Right lobe of liver (tissue), 4 donors: Measurements from ENCODE around the gene KAT2A.

Source experiments
- POLR2A ChIP-seq: fragments of 450-650 bp; IDR thresholded peaks from one replicate; pipeline ENCODE4 v1.6.1; 2017; ENCODE audit warnings: antibody characterized with exemption, mild to moderate bottlenecking
- TF ChIP-seq, protein P1 (sequence below), 4 donors: fragments of 200-600 bp in 3 of 4; fragments of 450-650 bp in 1 of 4; IDR thresholded peaks; one replicate each; pipeline versions ENCODE4 v1.5.1 to v1.8.0; 2016 to 2022; ENCODE audit warnings: antibody characterized with exemption in 4 of 4, mild to moderate bottlenecking in 2 of 4
- donor health status: DM: no; HTN: no; CAD: no.
- donor health status: DM: no; HTN: no; CAD: no.
- donor health status: DM: no; HTN: yes; CAD: no.

DNA sequence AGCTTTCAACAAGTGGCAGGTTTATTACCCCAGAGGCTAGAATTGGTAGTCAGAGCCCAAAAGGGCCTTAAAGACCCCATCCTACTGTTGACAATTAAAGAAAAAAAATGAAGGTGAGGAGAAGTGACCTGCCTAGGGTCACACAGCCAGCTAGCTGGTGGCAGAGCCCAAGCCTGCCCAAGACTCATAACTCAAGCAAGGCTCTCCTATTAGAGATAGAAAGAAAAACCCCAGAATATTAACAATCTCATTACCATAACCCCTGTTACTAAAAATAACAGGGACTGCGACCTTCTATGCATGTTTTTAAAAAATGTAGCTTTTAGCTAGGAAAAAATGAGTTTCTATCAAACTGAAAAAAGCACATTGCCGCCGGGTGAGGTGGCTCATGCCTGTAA is 15.5 kb upstream of the KAT2A start:
- TF ChIP-seq, protein P1, sequence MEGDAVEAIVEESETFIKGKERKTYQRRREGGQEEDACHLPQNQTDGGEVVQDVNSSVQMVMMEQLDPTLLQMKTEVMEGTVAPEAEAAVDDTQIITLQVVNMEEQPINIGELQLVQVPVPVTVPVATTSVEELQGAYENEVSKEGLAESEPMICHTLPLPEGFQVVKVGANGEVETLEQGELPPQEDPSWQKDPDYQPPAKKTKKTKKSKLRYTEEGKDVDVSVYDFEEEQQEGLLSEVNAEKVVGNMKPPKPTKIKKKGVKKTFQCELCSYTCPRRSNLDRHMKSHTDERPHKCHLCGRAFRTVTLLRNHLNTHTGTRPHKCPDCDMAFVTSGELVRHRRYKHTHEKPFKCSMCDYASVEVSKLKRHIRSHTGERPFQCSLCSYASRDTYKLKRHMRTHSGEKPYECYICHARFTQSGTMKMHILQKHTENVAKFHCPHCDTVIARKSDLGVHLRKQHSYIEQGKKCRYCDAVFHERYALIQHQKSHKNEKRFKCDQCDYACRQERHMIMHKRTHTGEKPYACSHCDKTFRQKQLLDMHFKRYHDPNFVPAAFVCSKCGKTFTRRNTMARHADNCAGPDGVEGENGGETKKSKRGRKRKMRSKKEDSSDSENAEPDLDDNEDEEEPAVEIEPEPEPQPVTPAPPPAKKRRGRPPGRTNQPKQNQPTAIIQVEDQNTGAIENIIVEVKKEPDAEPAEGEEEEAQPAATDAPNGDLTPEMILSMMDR (IDR thresholded peaks at IDR 0.05): no peak
- no peak for TF ChIP-seq POLR2A
